ENCODE data around the gene ABCA13. TPM values are rescaled to one million over a fixed set of nuclear protein-coding genes. Genes with fewer than 3 reads are reported as not detected.

The ABCA13 gene
- total and polyA plus RNA-seq, 2 experiments from 2014 or later: 0.11 TPM; not detected in 1

- no peaks in the 10 kb centered on the region for H3K27me3 ChIP-seq (replicated peaks; ENCODE audit: insufficient read depth)
- in situ Hi-C loops (cut with MboI): no loop called here
- no peak overlapping the region for H3K4me2 ChIP-seq (ENCODE audit: unreplicated experiment)
- 31 to 33% methylated on average over 9 of the region's 9 CpGs for WGBS, 2 experiments (ENCODE audit: low coverage in 1 of 2, low lambda C conversion rate in 2 of 2, missing lambda C conversion rate in 2 of 2)
- no peak overlapping the region for H3K9ac ChIP-seq
- H3K9me2 ChIP-seq (ENCODE audit: insufficient read depth): no peaks in the 10 kb centered on the region
- no peaks in the 10 kb centered on the region for H3K4me1 ChIP-seq (ENCODE audit: insufficient read depth)
- no peaks in the 10 kb centered on the region for H3K36me3 ChIP-seq (ENCODE audit: low read depth)
- H4K20me1 ChIP-seq (ENCODE audit: insufficient read depth): no peaks in the 10 kb centered on the region
- DNase-seq: no peak
- no peaks in the 10 kb centered on the region for H3K9me3 ChIP-seq (ENCODE audit: low read depth)
- no peak for TF ChIP-seq EZH2phosphoT487 (IDR thresholded peaks at IDR 0.05; ENCODE audit: insufficient read depth, low read depth)
- no peak for TF ChIP-seq EZH2 (IDR thresholded peaks at IDR 0.05; ENCODE audit: insufficient read depth, poor library complexity, severe bottlenecking)
- H3F3A ChIP-seq (ENCODE audit: insufficient read depth): no peaks in the 10 kb centered on the region
- no peaks in the 10 kb centered on the region for H3K79me2 ChIP-seq (ENCODE audit: insufficient read depth)
- H3K4me3 ChIP-seq: no peak overlapping the region
- H2AFZ ChIP-seq: no peak overlapping the region
- H3K27ac ChIP-seq: no peak overlapping the region
Measured at GRCh38 chr7:48416327-48416908, 245.2 kb downstream of the ABCA13 start.

GRCh38 chr7:48419401-48419800, 248.1 kb downstream of the ABCA13 start:
- H3K9me2 ChIP-seq (ENCODE audit: insufficient read depth): no peaks in the 10 kb centered on the region
- no peaks in the 10 kb centered on the region for H3K9me3 ChIP-seq (ENCODE audit: low read depth)
- H3F3A ChIP-seq (ENCODE audit: insufficient read depth): no peaks in the 10 kb centered on the region
- no peaks in the 10 kb centered on the region for H3K36me3 ChIP-seq (ENCODE audit: low read depth)
- no peak overlapping the region for H3K9ac ChIP-seq
- H3K4me2 ChIP-seq (ENCODE audit: unreplicated experiment): no peak overlapping the region
- TF ChIP-seq EZH2 (IDR thresholded peaks at IDR 0.05; ENCODE audit: insufficient read depth, poor library complexity, severe bottlenecking): no peak
- no peak for TF ChIP-seq EZH2phosphoT487 (IDR thresholded peaks at IDR 0.05; ENCODE audit: insufficient read depth, low read depth)
- in situ Hi-C loops (cut with MboI): no loop called here
- 15% methylated on average over 2 of the region's 2 CpGs for WGBS, 2 experiments (ENCODE audit: low coverage in 1 of 2, low lambda C conversion rate in 2 of 2, missing lambda C conversion rate in 2 of 2)
- H4K20me1 ChIP-seq (ENCODE audit: insufficient read depth): no peaks in the 10 kb centered on the region
- H3K79me2 ChIP-seq (ENCODE audit: insufficient read depth): no peaks in the 10 kb centered on the region
- H3K27ac ChIP-seq: no peak overlapping the region
- H2AFZ ChIP-seq: no peak overlapping the region
- H3K4me1 ChIP-seq (ENCODE audit: insufficient read depth): no peaks in the 10 kb centered on the region
- no peak for DNase-seq
- H3K27me3 ChIP-seq (replicated peaks; ENCODE audit: insufficient read depth): no peaks in the 10 kb centered on the region
- no peak overlapping the region for H3K4me3 ChIP-seq

GRCh38 chr7:48420206-48420605, 248.9 kb downstream of the ABCA13 start:
- no peaks in the 10 kb centered on the region for H3K27me3 ChIP-seq (replicated peaks; ENCODE audit: insufficient read depth)
- no peak overlapping the region for H3K27ac ChIP-seq
- no peak for TF ChIP-seq EZH2 (IDR thresholded peaks at IDR 0.05; ENCODE audit: insufficient read depth, poor library complexity, severe bottlenecking)
- TF ChIP-seq EZH2phosphoT487 (IDR thresholded peaks at IDR 0.05; ENCODE audit: insufficient read depth, low read depth): no peak
- H3K4me3 ChIP-seq: no peak overlapping the region
- H3K9me2 ChIP-seq (ENCODE audit: insufficient read depth): no peaks in the 10 kb centered on the region
- H4K20me1 ChIP-seq (ENCODE audit: insufficient read depth): no peaks in the 10 kb centered on the region
- WGBS, 2 experiments (ENCODE audit: low coverage in 1 of 2, low lambda C conversion rate in 2 of 2, missing lambda C conversion rate in 2 of 2): 6 to 20% methylated on average over 1 of the region's 1 CpG
- no peaks in the 10 kb centered on the region for H3F3A ChIP-seq (ENCODE audit: insufficient read depth)
- in situ Hi-C loops (cut with MboI): no loop called here
- H3K4me1 ChIP-seq (ENCODE audit: insufficient read depth): no peaks in the 10 kb centered on the region
- H2AFZ ChIP-seq: no peak overlapping the region
- H3K9me3 ChIP-seq (ENCODE audit: low read depth): no peaks in the 10 kb centered on the region
- no peaks in the 10 kb centered on the region for H3K36me3 ChIP-seq (ENCODE audit: low read depth)
- DNase-seq: no peak
- H3K9ac ChIP-seq: no peak overlapping the region
- H3K4me2 ChIP-seq (ENCODE audit: unreplicated experiment): no peak overlapping the region
- H3K79me2 ChIP-seq (ENCODE audit: insufficient read depth): no peaks in the 10 kb centered on the region

- Histone ChIP-seq H3K27me3 (replicated peaks; ENCODE audit: insufficient read depth) (no peaks in the 10 kb centered on the region), H3F3A (ENCODE audit: insufficient read depth) (no peaks in the 10 kb centered on the region), H3K4me1 (ENCODE audit: insufficient read depth) (no peaks in the 10 kb centered on the region), H3K9me3 (ENCODE audit: low read depth) (no peaks in the 10 kb centered on the region), H3K4me2 (ENCODE audit: unreplicated experiment) (no peak overlapping the region), H4K20me1 (ENCODE audit: insufficient read depth) (no peaks in the 10 kb centered on the region), H3K79me2 (ENCODE audit: insufficient read depth) (no peaks in the 10 kb centered on the region), H3K9me2 (ENCODE audit: insufficient read depth) (no peaks in the 10 kb centered on the region), H2AFZ (no peak overlapping the region), H3K27ac (no peak overlapping the region), H3K9ac (no peak overlapping the region), H3K4me3 (no peak overlapping the region), H3K36me3 (ENCODE audit: low read depth) (no peaks in the 10 kb centered on the region)
- TF ChIP-seq EZH2 (IDR thresholded peaks at IDR 0.05; ENCODE audit: insufficient read depth, poor library complexity, severe bottlenecking) (no peak), EZH2phosphoT487 (IDR thresholded peaks at IDR 0.05; ENCODE audit: insufficient read depth, low read depth) (no peak)
- no peak for DNase-seq
- 33 to 42% methylated on average over 1 of the region's 1 CpG for WGBS, 2 experiments (ENCODE audit: low coverage in 1 of 2, low lambda C conversion rate in 2 of 2, missing lambda C conversion rate in 2 of 2)
- in situ Hi-C loops (cut with MboI): no loop called here
Measured at GRCh38 chr7:48421357-48421756, 250.1 kb downstream of the ABCA13 start.

Measured in GM23248 (cell line).